ENCODE results near the gene CFAP74.

DNA sequence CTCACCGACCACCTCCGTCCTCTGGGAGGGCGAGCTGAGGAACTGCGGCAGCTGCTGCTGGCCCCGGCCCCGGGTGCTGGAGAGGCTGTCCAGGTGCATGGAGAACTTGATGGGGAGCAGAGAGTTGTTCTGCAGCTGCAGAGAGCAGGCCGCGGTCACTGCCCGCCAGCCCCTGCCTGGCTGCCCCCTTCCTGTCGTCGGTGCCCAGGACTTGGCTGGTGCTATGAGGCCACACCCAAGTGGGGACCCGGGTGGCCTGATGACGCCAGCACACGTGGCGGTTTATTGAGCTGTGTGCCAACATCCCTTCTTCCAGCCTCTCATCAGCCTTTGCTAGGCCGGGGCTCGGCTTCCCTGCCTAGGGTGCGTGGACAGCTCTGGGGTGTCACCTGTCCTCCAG lies 79.2 kb downstream of the CFAP74 start:
- TF ChIP-seq ZNF740 (CRISPR knock-in tag; IDR thresholded peaks at IDR 0.05): no peak
- TF ChIP-seq ZNF740 (tag; IDR thresholded peaks at IDR 0.05): no peak
- no peak for TF ChIP-seq MXI1 (IDR thresholded peaks at IDR 0.05; ENCODE audit: low read depth, low read length)
- TF ChIP-seq CTCF (IDR thresholded peaks at IDR 0.05 in 2 of 3, conservative IDR thresholded peaks at IDR 0.05 in 1 of 3; ENCODE audit: insufficient read depth in 2 of 3, low read depth in 1 of 3, low read length in 3 of 3): no peak
- TF ChIP-seq KDM2B (CRISPR knock-in tag; IDR thresholded peaks at IDR 0.05): no peak
